HepG2 (cell line): ENCODE measurements around the gene ZDHHC9. TPM values are rescaled to one million over a fixed set of nuclear protein-coding genes. Genes with fewer than 3 reads are reported as not detected.

Source experiments
- ATAC-seq: fragments of 200-7000 bp; cut with Tn5 transposase; 3 replicates; pipeline ENCODE4 v1.9.1; 2020; ENCODE audit warnings: mild to moderate bottlenecking, moderate library complexity
- BruUV-seq: library from RNA; stranded (reverse); fragments of 400-500 nt; replicated peaks from 2 replicates; lab custom pipeline; 2021; lab: Mats Ljungman, UMichigan
- CTCF ChIA-PET: fragments of 300-600 bp; formaldehyde crosslinking; extraction: SDS; loops from one replicate; lab custom pipeline; 2021; ENCODE audit warnings: low total read pairs, inconsistent platforms, low intra/inter-chr PET ratio; lab: Yijun Ruan, JAX
- POLR2A ChIA-PET: fragments of 350-600 bp; sonication (Branson Sonifier 250); formaldehyde crosslinking; loops from one replicate; lab custom pipeline; 2020; ENCODE audit warnings: antibody characterized with exemption, inconsistent platforms; lab: Yijun Ruan, JAX
- DNase-seq: peaks from one replicate; pipeline ENCODE4 v3.0.0-alpha.2; 2015; ENCODE audit warnings: low spot score
- FAIRE-seq: peaks from 3 replicates; lab custom pipeline; 2011; peaks lifted over from hg19 to GRCh38; lab: Jason Lieb, UNC
- H2AFZ ChIP-seq: one replicate; pipeline ENCODE4 v1.6.1; 2011; ENCODE audit warnings: low read length, inconsistent platforms
- H3K27ac ChIP-seq: fragments of 300-600 bp; 3 replicates; pipeline ENCODE4 v1.8.0; 2011; ENCODE audit warnings: mixed run types, mild to moderate bottlenecking, mixed read lengths, low read length, inconsistent platforms; ENCODE audit not compliant: insufficient read depth; ENCODE audit errors: extremely low read length
- H3K27me3 ChIP-seq, 2 experiments: fragments of 200-600 bp in 1 of 2; 2 replicates in 1 of 2; 3 replicates in 1 of 2; pipeline versions ENCODE4 v1.6.0 to v1.8.0; 2011; ENCODE audit warnings: low read length in 2 of 2, mild to moderate bottlenecking in 2 of 2, moderate library complexity in 2 of 2, inconsistent platforms in 1 of 2; ENCODE audit not compliant: insufficient read depth in 2 of 2, control insufficient read depth in 1 of 2
- H3K36me3 ChIP-seq, 2 experiments: fragments of 200-600 bp in 1 of 2; replicated peaks in 1 of 2; 2 replicates in 1 of 2; 3 replicates in 1 of 2; pipeline versions ENCODE4 v1.5.1 to v1.8.0; 2011; ENCODE audit warnings: low read length in 2 of 2, inconsistent platforms in 1 of 2; ENCODE audit not compliant: insufficient read depth in 2 of 2, control insufficient read depth in 1 of 2
- H3K4me1 ChIP-seq: 2 replicates; pipeline ENCODE4 v1.5.1; 2012; ENCODE audit warnings: low read length, inconsistent platforms; ENCODE audit not compliant: insufficient read depth
- H3K4me2 ChIP-seq: 2 replicates; pipeline ENCODE4 v1.6.0; 2011; ENCODE audit warnings: low read depth, low read length, inconsistent platforms
- H3K4me3 ChIP-seq, 3 experiments: fragments of 200-600 bp in 1 of 3; sonication (generic), shearing (Covaris generic) in 1 of 3; replicated peaks in 1 of 3; 2 replicates each; pipeline ENCODE4 v1.5.1; 2011 to 2016; ENCODE audit warnings: low read length in 3 of 3, inconsistent platforms in 2 of 3, low read depth in 2 of 3, mild to moderate bottlenecking in 2 of 3, control low read depth in 1 of 3, mixed read lengths in 1 of 3; ENCODE audit not compliant: insufficient read depth in 1 of 3
- H3K79me2 ChIP-seq: one replicate; pipeline ENCODE4 v1.6.1; 2011; ENCODE audit warnings: low read length, inconsistent platforms; ENCODE audit not compliant: insufficient read depth
- H3K9ac ChIP-seq: 2 replicates; pipeline ENCODE4 v1.6.0; 2011; ENCODE audit warnings: mild to moderate bottlenecking, low read depth, low read length, inconsistent platforms; ENCODE audit not compliant: insufficient read depth
- H3K9me3 ChIP-seq: 2 replicates; pipeline ENCODE4 v1.5.1; 2012; ENCODE audit warnings: mild to moderate bottlenecking, low read length
- H4K20me1 ChIP-seq: 2 replicates; pipeline ENCODE4 v1.6.0; 2011; ENCODE audit warnings: inconsistent platforms, mild to moderate bottlenecking, low read length, moderate library complexity; ENCODE audit not compliant: insufficient read depth
- FLYWCH1 ChIP-seq: sonication (generic); formaldehyde crosslinking; IDR thresholded peaks from 2 replicates; pipeline ENCODE4 v1.8.1; 2023; ENCODE audit warnings: mild to moderate bottlenecking, missing genetic modification reagents
- IRF2 ChIP-seq: IDR thresholded peaks from 2 replicates; pipeline ENCODE4 v1.6.1; 2018; ENCODE audit warnings: missing genetic modification reagents, missing compliant biosample characterization
- PHF21A ChIP-seq: sonication (generic); formaldehyde crosslinking; IDR thresholded peaks from 2 replicates; pipeline ENCODE4 v1.5.0; 2020; ENCODE audit warnings: mild to moderate bottlenecking, missing genetic modification reagents
- PRDM4 ChIP-seq: sonication (generic); formaldehyde crosslinking; IDR thresholded peaks from 2 replicates; pipeline ENCODE4 v1.9.0; 2021; ENCODE audit warnings: missing genetic modification reagents, borderline replicate concordance
- SCMH1 ChIP-seq: sonication (generic); formaldehyde crosslinking; IDR thresholded peaks from 2 replicates; pipeline ENCODE4 v1.9.0; 2021; ENCODE audit warnings: missing genetic modification reagents, mild to moderate bottlenecking, borderline replicate concordance
- SETDB1 ChIP-seq: sonication (generic); formaldehyde crosslinking; IDR thresholded peaks from 2 replicates; pipeline ENCODE4 v1.5.1; 2020; ENCODE audit warnings: missing genetic modification reagents, mild to moderate bottlenecking, borderline replicate concordance
- XRCC5 ChIP-seq: fragments of 200-400 bp; formaldehyde crosslinking; optimal IDR thresholded peaks from 2 replicates; pipeline ENCODE3; 2017; ENCODE audit warnings: mild to moderate bottlenecking, low read length
- YY1 ChIP-seq: IDR thresholded peaks from 2 replicates; pipeline ENCODE4 v1.6.1; 2011; ENCODE audit warnings: low read length, low read depth, moderate library complexity, mild to moderate bottlenecking; ENCODE audit not compliant: insufficient read depth, insufficient replicate concordance
- ZBTB40 ChIP-seq, 2 experiments: fragments of 450-650 bp in 1 of 2; sonication (generic) in 1 of 2; formaldehyde crosslinking in 1 of 2; IDR thresholded peaks; 2 replicates each; pipeline versions ENCODE4 v1.6.1 to v1.8.0; 2016 to 2022; ENCODE audit warnings: antibody characterized with exemption in 1 of 2, mild to moderate bottlenecking in 1 of 2, missing genetic modification reagents in 1 of 2
- ZFP36 ChIP-seq: fragments of 150-350 bp; IDR thresholded peaks from 2 replicates; pipeline ENCODE4 v1.6.1; 2018; ENCODE audit warnings: borderline replicate concordance, low read length, low read depth; ENCODE audit not compliant: partially characterized antibody
- ZNF331 ChIP-seq: sonication (generic); formaldehyde crosslinking; IDR thresholded peaks from 2 replicates; pipeline ENCODE4 v1.4.0; 2020; ENCODE audit warnings: missing genetic modification reagents
- ZNF530 ChIP-seq: sonication (generic); formaldehyde crosslinking; IDR thresholded peaks from 2 replicates; pipeline ENCODE4 v1.5.0; 2020; ENCODE audit warnings: low read depth, mild to moderate bottlenecking, missing genetic modification reagents
- ZNF629 ChIP-seq: sonication (generic); formaldehyde crosslinking; conservative IDR thresholded peaks from 2 replicates; pipeline ENCODE4 v1.5.0; 2020; ENCODE audit warnings: missing genetic modification reagents
- ZNF816 ChIP-seq: sonication (generic); formaldehyde crosslinking; IDR thresholded peaks from 2 replicates; pipeline ENCODE4 v1.8.0; 2022; ENCODE audit warnings: missing genetic modification reagents, mild to moderate bottlenecking, borderline replicate concordance
- WGBS: methylation state at CpG from one replicate; pipeline ENCODE4 v1.1.6; 2017; ENCODE audit warnings: low lambda C conversion rate; 5-methylcytosine and 5-hydroxymethylcytosine counted together
- in situ Hi-C: cut with HindIII; loops from 2 replicates; pipeline ENCODE4 v1.10.0; 2017; ENCODE audit warnings: low pct_unique_long_range_greater_than_20kb; ENCODE audit not compliant: extremely low pct_ligation_motif_present
- intact Hi-C: fragments of 100-400 bp; cut with micrococcal nuclease; formaldehyde crosslinking; loops from one replicate; pipeline ENCODE4 v1.10.0; 2022; ENCODE audit not compliant: unreplicated experiment
- polyA plus RNA-seq, 8 experiments: library from polyadenylated mRNA; depleted of rRNA in 3 of 8; stranded (reverse) in 7 of 8; unstranded in 1 of 8; fragments of >200 nt; fragmentation: Illumina TruSeq in 4 of 8; extraction: Trizol in 4 of 8; gene quantifications; 2 replicates each; pipeline versions ENCODE4 v1.2.1 to v1.2.3, GENCODE V29; 2011 to 2016; ENCODE audit warnings: low read depth in 4 of 8, missing spikeins in 1 of 8, mixed read lengths in 1 of 8; ENCODE audit not compliant: insufficient read depth in 1 of 8
- total RNA-seq, 5 experiments: library from RNA; depleted of rRNA; stranded (reverse); fragments of >200 nt; fragmentation: Illumina TruSeq; extraction: Trizol; gene quantifications; 2 replicates each; pipeline ENCODE4 v1.2.3, GENCODE V29; 2016; ENCODE audit warnings: low read depth in 1 of 5

ZDHHC9 gene
- total and polyA plus RNA-seq, 2 of the 13 experiments (the other 11 are each of a cell fraction or from before 2014, with no cell fraction given), result 28.3 to 53.1 TPM

- no peak overlapping the region for H3K9ac ChIP-seq
- TF ChIP-seq PHF21A (CRISPR knock-in tag) (no peak), ZNF629 (CRISPR knock-in tag) (no peak), YY1 (no peak), XRCC5 (no peak), ZBTB40 (IDR thresholded peaks at IDR 0.05) (no peak), ZBTB40 (CRISPR knock-in tag; IDR thresholded peaks at IDR 0.05) (no peak), ZNF816 (CRISPR knock-in tag) (no peak), IRF2 (no peak), SETDB1 (CRISPR knock-in tag) (no peak), ZFP36 (no peak), ZNF530 (no peak), FLYWCH1 (CRISPR knock-in tag) (no peak), ZNF331 (CRISPR knock-in tag) (no peak), SCMH1 (CRISPR knock-in tag) (no peak), PRDM4 (CRISPR knock-in tag) (no peak)
- H3K27ac ChIP-seq, result no peak overlapping the region
- H4K20me1 ChIP-seq, result no peaks in the 10 kb centered on the region
- DNase-seq, result no peak
- in situ Hi-C loops, result no loop called here
- no peak for FAIRE-seq
- no peaks in the 10 kb centered on the region for H3K27me3 ChIP-seq
- ChIA-PET CTCF (no interaction called here), POLR2A (no interaction called here)
- BruUV-seq, result no TSS peak
- intact Hi-C loops, result no loop called here
- no peak overlapping the region for H2AFZ ChIP-seq
- no peak overlapping the region for H3K4me3 ChIP-seq
- H3K36me3 ChIP-seq, result peaks cover under 1 to 6% of the 10 kb centered on the region in 2 experiments; a peak in 1 of 5 replicates
- no peaks in the 10 kb centered on the region for H3K79me2 ChIP-seq
- H3K4me2 ChIP-seq, result no peak overlapping the region
- H3K9me3 ChIP-seq, result no peaks in the 10 kb centered on the region
- H3K4me1 ChIP-seq, result no peaks in the 10 kb centered on the region
- ATAC-seq, result no peak
- whole genome bisulfite sequencing, result 96% methylated on average over 4 of the region's 4 CpGs
Measured at GRCh38 chrX:129800186-129800585, 43.5 kb downstream of the ZDHHC9 start.
